HEK293 (cell line): ENCODE results near the gene PRKD1.

ENCODE experiments used
- CTCF ChIA-PET: fragments of 350-600 bp; formaldehyde crosslinking; extraction: SDS; loops from one replicate; lab custom pipeline; 2021; ENCODE audit warnings: antibody characterized with exemption; lab: Yijun Ruan, JAX
- POLR2A ChIA-PET: fragments of 300-600 bp; formaldehyde crosslinking; extraction: SDS; loops from one replicate; lab custom pipeline; 2020; ENCODE audit warnings: antibody characterized with exemption, inconsistent platforms; lab: Yijun Ruan, JAX
- H3K27ac ChIP-seq: fragments of 200-500 bp; sonication (Bioruptor generic); 2 replicates; pipeline ENCODE4 v1.5.1; 2014; ENCODE audit warnings: low read depth, low read length, control low read depth, inconsistent platforms; ENCODE audit errors: extremely low read depth
- H3K36me3 ChIP-seq, 2 experiments: fragments of 200-500 bp in 1 of 2; sonication (Bioruptor generic) in 1 of 2; 1 replicate in 1 of 2; 2 replicates in 1 of 2; pipeline ENCODE4 v1.5.1; 2014 to 2017; ENCODE audit warnings: inconsistent platforms in 2 of 2, low read length in 2 of 2; ENCODE audit not compliant: control insufficient read depth in 2 of 2, insufficient read depth in 1 of 2
- H3K4me1 ChIP-seq: fragments of 200-500 bp; sonication (Bioruptor generic); 2 replicates; pipeline ENCODE4 v1.5.1; 2014; ENCODE audit warnings: mild to moderate bottlenecking, low read length, inconsistent platforms; ENCODE audit not compliant: control insufficient read depth, insufficient read depth
- H3K4me3 ChIP-seq: 2 replicates; pipeline ENCODE4 v1.5.1; 2011; ENCODE audit warnings: low read depth, mild to moderate bottlenecking, control low read depth, low read length, moderate library complexity
- H3K9me3 ChIP-seq: fragments of 200-500 bp; sonication (Bioruptor generic); 2 replicates; pipeline ENCODE4 v1.5.1; 2014; ENCODE audit warnings: low read depth, low read length, inconsistent platforms; ENCODE audit not compliant: control insufficient read depth, insufficient read depth
- BCL6B ChIP-seq: fragments of 450-650 bp; formaldehyde crosslinking; IDR thresholded peaks from 2 replicates; pipeline ENCODE4 v1.5.1; 2017; ENCODE audit warnings: missing biosample characterization, missing genetic modification characterization
- FEZF1 ChIP-seq: fragments of 450-650 bp; formaldehyde crosslinking; IDR thresholded peaks from 2 replicates; pipeline ENCODE4 v1.5.1; 2016; ENCODE audit warnings: missing biosample characterization, missing genetic modification characterization
- GLIS1 ChIP-seq: fragments of 450-650 bp; formaldehyde crosslinking; IDR thresholded peaks from 2 replicates; pipeline ENCODE4 v1.5.1; 2016; ENCODE audit warnings: missing biosample characterization, missing genetic modification characterization
- GLIS2 ChIP-seq: fragments of 450-650 bp; formaldehyde crosslinking; IDR thresholded peaks from 2 replicates; pipeline ENCODE4 v1.5.1; 2016; ENCODE audit warnings: missing biosample characterization, missing genetic modification characterization
- HOXA7 ChIP-seq: sonication (generic); formaldehyde crosslinking; IDR thresholded peaks from 2 replicates; pipeline ENCODE4 v1.8.1; 2022; ENCODE audit warnings: missing genetic modification reagents, borderline replicate concordance
- HOXD13 ChIP-seq: sonication (generic); formaldehyde crosslinking; IDR thresholded peaks from 2 replicates; pipeline ENCODE4 v1.8.0; 2022; ENCODE audit warnings: missing genetic modification reagents, borderline replicate concordance
- KLF1 ChIP-seq: fragments of 450-650 bp; formaldehyde crosslinking; IDR thresholded peaks from 2 replicates; pipeline ENCODE4 v1.5.1; 2016; ENCODE audit warnings: missing biosample characterization, missing genetic modification characterization
- KLF8 ChIP-seq: fragments of 450-650 bp; formaldehyde crosslinking; IDR thresholded peaks from 2 replicates; pipeline ENCODE4 v1.5.1; 2016; ENCODE audit warnings: missing biosample characterization, missing genetic modification characterization
- MEIS1 ChIP-seq: sonication (generic); formaldehyde crosslinking; IDR thresholded peaks from 2 replicates; pipeline ENCODE4 v1.8.1; 2022; ENCODE audit warnings: missing genetic modification reagents, mild to moderate bottlenecking, borderline replicate concordance
- PRDM6 ChIP-seq: fragments of 450-650 bp; formaldehyde crosslinking; IDR thresholded peaks from 2 replicates; pipeline ENCODE4 v1.5.1; 2017; ENCODE audit warnings: missing biosample characterization, missing genetic modification characterization
- RBAK ChIP-seq: fragments of 450-650 bp; formaldehyde crosslinking; IDR thresholded peaks from 2 replicates; pipeline ENCODE4 v1.5.1; 2016; ENCODE audit warnings: missing biosample characterization, missing genetic modification characterization
- REPIN1 ChIP-seq: fragments of 450-650 bp; formaldehyde crosslinking; IDR thresholded peaks from 2 replicates; pipeline ENCODE4 v1.5.1; 2017; ENCODE audit warnings: missing biosample characterization, missing genetic modification characterization, low read depth
- YY2 ChIP-seq: fragments of 450-650 bp; formaldehyde crosslinking; IDR thresholded peaks from 2 replicates; pipeline ENCODE4 v1.5.1; 2016; ENCODE audit warnings: missing biosample characterization, missing genetic modification characterization
- ZFP37 ChIP-seq: fragments of 450-650 bp; formaldehyde crosslinking; IDR thresholded peaks from 2 replicates; pipeline ENCODE4 v1.5.1; 2016; ENCODE audit warnings: missing biosample characterization, missing genetic modification characterization
- ZNF10 ChIP-seq: fragments of 450-650 bp; formaldehyde crosslinking; IDR thresholded peaks from 2 replicates; pipeline ENCODE4 v1.5.1; 2017; ENCODE audit warnings: missing biosample characterization, missing genetic modification characterization
- ZNF24 ChIP-seq: fragments of 450-650 bp; formaldehyde crosslinking; IDR thresholded peaks from 2 replicates; pipeline ENCODE4 v1.5.1; 2016; ENCODE audit warnings: missing biosample characterization, missing genetic modification characterization
- ZNF292 ChIP-seq: fragments of 450-650 bp; formaldehyde crosslinking; IDR thresholded peaks from 2 replicates; pipeline ENCODE4 v1.5.1; 2016; ENCODE audit warnings: low read depth, missing biosample characterization, missing genetic modification characterization, borderline replicate concordance
- ZNF341 ChIP-seq: fragments of 450-650 bp; formaldehyde crosslinking; IDR thresholded peaks from 2 replicates; pipeline ENCODE4; 2016; ENCODE audit warnings: low read depth, missing biosample characterization, missing genetic modification characterization
- ZNF366 ChIP-seq: fragments of 450-650 bp; formaldehyde crosslinking; conservative IDR thresholded peaks from 2 replicates; pipeline ENCODE4 v1.5.1; 2016; ENCODE audit warnings: missing biosample characterization, missing genetic modification characterization
- ZNF426 ChIP-seq: fragments of 450-650 bp; formaldehyde crosslinking; IDR thresholded peaks from 2 replicates; pipeline ENCODE4 v1.5.1; 2017; ENCODE audit warnings: missing biosample characterization, missing genetic modification characterization, mild to moderate bottlenecking, inconsistent platforms, moderate library complexity
- ZNF530 ChIP-seq: fragments of 450-650 bp; formaldehyde crosslinking; IDR thresholded peaks from 2 replicates; pipeline ENCODE4 v1.5.1; 2016; ENCODE audit warnings: low read depth, missing biosample characterization, missing genetic modification characterization
- ZNF549 ChIP-seq: fragments of 450-650 bp; IDR thresholded peaks from 2 replicates; pipeline ENCODE4 v1.5.1; 2018; ENCODE audit warnings: missing biosample characterization, missing genetic modification characterization, mild to moderate bottlenecking, inconsistent platforms, moderate library complexity
- ZNF558 ChIP-seq: fragments of 450-650 bp; formaldehyde crosslinking; IDR thresholded peaks from 2 replicates; pipeline ENCODE4 v1.5.1; 2016; ENCODE audit warnings: missing biosample characterization, missing genetic modification characterization
- ZNF585B ChIP-seq: fragments of 450-650 bp; formaldehyde crosslinking; IDR thresholded peaks from 2 replicates; pipeline ENCODE4 v1.5.1; 2016; ENCODE audit warnings: missing biosample characterization, missing genetic modification characterization
- ZNF626 ChIP-seq: fragments of 450-650 bp; sonication (Bioruptor Pico); formaldehyde crosslinking; IDR thresholded peaks from 2 replicates; pipeline ENCODE4 v1.5.1; 2018; ENCODE audit warnings: missing biosample characterization, missing genetic modification characterization, inconsistent platforms
- ZNF664 ChIP-seq: fragments of 450-650 bp; formaldehyde crosslinking; IDR thresholded peaks from 2 replicates; pipeline ENCODE4 v1.5.1; 2016; ENCODE audit warnings: missing biosample characterization, missing genetic modification characterization
- ZNF701 ChIP-seq: fragments of 450-650 bp; formaldehyde crosslinking; IDR thresholded peaks from 2 replicates; pipeline ENCODE4 v1.5.1; 2016; ENCODE audit warnings: missing biosample characterization, missing genetic modification characterization
- ZNF76 ChIP-seq: fragments of 450-650 bp; formaldehyde crosslinking; IDR thresholded peaks from 2 replicates; pipeline ENCODE4; 2016; ENCODE audit warnings: low read depth, missing biosample characterization, missing genetic modification characterization, borderline replicate concordance
- ZSCAN16 ChIP-seq: fragments of 450-650 bp; formaldehyde crosslinking; IDR thresholded peaks from 2 replicates; pipeline ENCODE4 v1.5.1; 2016; ENCODE audit warnings: missing biosample characterization, missing genetic modification characterization
- TF ChIP-seq, protein P1 (sequence below): fragments of 450-650 bp; formaldehyde crosslinking; IDR thresholded peaks from 2 replicates; pipeline ENCODE4 v1.5.1; 2016; ENCODE audit warnings: missing biosample characterization, missing genetic modification characterization
- TF ChIP-seq, protein P2 (sequence below): fragments of 450-650 bp; formaldehyde crosslinking; IDR thresholded peaks from 2 replicates; pipeline ENCODE4 v1.5.1; 2016; ENCODE audit warnings: missing biosample characterization, missing genetic modification characterization

The PRKD1 gene

DNA sequence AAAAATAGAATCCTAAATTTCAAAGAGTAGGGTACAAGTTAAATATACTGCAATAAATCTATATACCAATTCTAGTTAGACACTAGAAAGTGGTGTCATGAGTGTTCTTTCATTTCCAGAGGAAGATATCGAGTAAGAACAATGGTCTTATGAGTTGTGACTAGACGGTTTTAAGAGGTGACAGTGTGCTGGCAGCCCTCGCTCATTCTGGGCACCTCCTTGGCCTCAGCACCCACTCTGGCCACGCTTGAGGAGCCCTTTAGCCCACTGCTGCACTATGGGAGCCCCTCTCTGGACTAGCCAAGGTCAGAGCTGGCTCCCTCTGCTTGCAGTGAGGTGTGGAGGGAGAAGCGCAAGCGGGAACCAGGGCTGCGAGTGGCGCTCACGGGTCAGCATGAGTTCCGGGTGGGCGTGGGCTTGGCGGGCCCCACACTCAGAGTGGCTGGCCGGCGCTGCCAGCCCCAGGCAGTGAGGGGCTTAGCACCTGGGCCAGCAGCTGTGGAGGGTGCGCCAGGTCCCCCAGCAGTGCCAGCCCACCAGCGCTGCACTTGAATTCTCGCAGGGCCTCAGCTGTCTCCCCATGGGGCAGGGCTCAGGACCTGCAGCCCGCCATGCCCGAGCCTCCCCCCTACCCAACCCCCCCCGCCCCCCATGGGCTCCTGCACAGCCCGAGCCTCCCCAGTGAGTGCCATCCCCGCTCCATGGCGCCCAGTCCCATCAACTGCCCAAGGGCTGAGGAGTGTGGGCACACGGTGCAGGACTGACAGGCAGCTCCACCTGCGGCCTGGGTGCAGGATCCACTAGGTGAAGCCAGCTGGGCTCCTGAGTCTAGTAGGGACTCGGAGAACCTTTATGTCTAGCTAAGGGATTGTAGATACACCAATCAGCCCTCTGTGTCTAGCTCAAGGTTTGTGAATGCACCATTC is 18.7 kb downstream of the PRKD1 start (continued):
- 0 out of 2 replicates have a peak, but pooled peaks have one; percentile 29 for TF ChIP-seq RBAK (tag by site-specific recombination)
- no peak for TF ChIP-seq GLIS2
- TF ChIP-seq ZNF366, result no peak
- TF ChIP-seq ZNF292 (tag by site-specific recombination), result no peak
- no peak for TF ChIP-seq KLF8 (tag by site-specific recombination)
- TF ChIP-seq HOXD13 (CRISPR knock-in tag), result no peak
- no peak for TF ChIP-seq KLF1 (tag by site-specific recombination)
- no peak for TF ChIP-seq ZNF701 (tag by site-specific recombination)
- no peak for TF ChIP-seq ZNF426 (tag by site-specific recombination)
- TF ChIP-seq YY2 (tag by site-specific recombination), result no peak
- TF ChIP-seq ZNF585B, result no peak
- no peak for TF ChIP-seq ZNF530 (tag by site-specific recombination)
- TF ChIP-seq ZNF626 (tag by site-specific recombination), result 0 out of 2 replicates have a peak, but pooled peaks have one; percentile 40
- no peak for TF ChIP-seq ZSCAN16 (tag by site-specific recombination)
- 0 out of 2 replicates have a peak, but pooled peaks have one; percentile 19 for TF ChIP-seq ZNF549 (tag by site-specific recombination)
- TF ChIP-seq ZNF341 (tag by site-specific recombination), result no peak
- no peak for TF ChIP-seq GLIS1 (tag by site-specific recombination)
- TF ChIP-seq REPIN1, result no peak
- TF ChIP-seq ZFP37 (tag by site-specific recombination), result no peak
- no peak for TF ChIP-seq ZNF24 (tag by site-specific recombination)
- TF ChIP-seq MEIS1 (CRISPR knock-in tag), result no peak
- TF ChIP-seq ZNF76, result no peak
- TF ChIP-seq ZNF10 (tag by site-specific recombination), result no peak

DNA sequence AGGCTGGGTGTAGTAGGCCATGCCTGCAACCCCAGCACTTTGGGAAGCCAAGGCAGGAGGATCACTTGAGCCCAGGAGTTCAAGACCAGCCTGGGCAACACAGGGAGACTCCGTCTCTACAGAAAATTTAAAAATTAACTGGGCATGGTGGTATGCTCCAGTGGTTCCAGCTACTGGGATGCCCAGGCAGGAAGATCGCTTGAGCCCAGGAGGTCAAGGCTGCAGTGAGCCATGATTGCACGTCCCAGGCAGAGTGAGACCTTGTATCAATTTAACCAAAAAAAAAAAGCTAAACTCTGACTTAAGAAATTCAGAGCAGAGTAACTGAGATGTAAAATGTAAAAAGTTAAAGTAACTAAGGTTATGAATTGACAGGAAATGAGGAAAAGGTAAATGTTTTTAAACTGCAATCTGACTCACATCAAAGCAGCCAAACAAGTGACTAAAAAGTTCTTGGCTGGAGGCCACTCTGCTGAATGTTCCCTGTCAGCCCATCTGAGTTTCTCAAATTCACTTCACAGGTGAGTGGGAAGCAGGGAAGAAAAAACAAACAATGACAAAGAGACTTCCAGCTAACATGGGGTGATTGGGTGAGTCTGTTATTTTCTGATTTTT is 21.3 kb downstream of the PRKD1 start:
- Histone ChIP-seq H3K9me3 (no peaks in the 10 kb centered on the region), H3K36me3 (no peaks in the 10 kb centered on the region), H3K4me1 (peaks cover 14% of the 10 kb centered on the region), H3K27ac (no peak overlapping the region), H3K4me3 (no peak overlapping the region)
- TF ChIP-seq, protein P1, sequence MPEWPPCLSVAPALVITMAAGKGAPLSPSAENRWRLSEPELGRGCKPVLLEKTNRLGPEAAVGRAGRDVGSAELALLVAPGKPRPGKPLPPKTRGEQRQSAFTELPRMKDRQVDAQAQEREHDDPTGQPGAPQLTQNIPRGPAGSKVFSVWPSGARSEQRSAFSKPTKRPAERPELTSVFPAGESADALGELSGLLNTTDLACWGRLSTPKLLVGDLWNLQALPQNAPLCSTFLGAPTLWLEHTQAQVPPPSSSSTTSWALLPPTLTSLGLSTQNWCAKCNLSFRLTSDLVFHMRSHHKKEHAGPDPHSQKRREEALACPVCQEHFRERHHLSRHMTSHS (tag by site-specific recombination), result no peak
- TF ChIP-seq ZNF558 (tag by site-specific recombination) (no peak), HOXA7 (CRISPR knock-in tag) (no peak), BCL6B (no peak), ZNF664 (tag by site-specific recombination) (no peak), PRDM6 (peak; percentile 68), FEZF1 (tag by site-specific recombination) (0 out of 2 replicates have a peak, but pooled peaks have one; percentile 28)
- TF ChIP-seq, protein P2, sequence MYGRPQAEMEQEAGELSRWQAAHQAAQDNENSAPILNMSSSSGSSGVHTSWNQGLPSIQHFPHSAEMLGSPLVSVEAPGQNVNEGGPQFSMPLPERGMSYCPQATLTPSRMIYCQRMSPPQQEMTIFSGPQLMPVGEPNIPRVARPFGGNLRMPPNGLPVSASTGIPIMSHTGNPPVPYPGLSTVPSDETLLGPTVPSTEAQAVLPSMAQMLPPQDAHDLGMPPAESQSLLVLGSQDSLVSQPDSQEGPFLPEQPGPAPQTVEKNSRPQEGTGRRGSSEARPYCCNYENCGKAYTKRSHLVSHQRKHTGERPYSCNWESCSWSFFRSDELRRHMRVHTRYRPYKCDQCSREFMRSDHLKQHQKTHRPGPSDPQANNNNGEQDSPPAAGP (tag by site-specific recombination), result no peak
- ChIA-PET CTCF (interaction anchor here (0.6 to 0.8 kb wide), 2 partner anchors 17 to 57 kb away, joined by 3 to 5 read pairs; no protein-coding TSS in a partner anchor), POLR2A (no interaction called here)
